Gastroesophageal sphincter (tissue), 4 donors: ENCODE data around the gene RALGPS2. TPM values are rescaled to one million over a fixed set of nuclear protein-coding genes. Genes with fewer than 3 reads are reported as not detected.

ENCODE experiments used
- ATAC-seq: fragments of 150-250 bp; one replicate; pipeline ENCODE4 v1.9.1; 2016; ENCODE audit warnings: mild to moderate bottlenecking, moderate library complexity
- H3K27ac ChIP-seq, 4 donors: fragments of 200-600 bp; sonication (generic) in 3 of 4; 1 replicate in 3 of 4; 2 replicates in 1 of 4; pipeline ENCODE4 v1.5.1; 2016 to 2019
- H3K27me3 ChIP-seq: fragments of 200-600 bp; sonication (generic); one replicate; pipeline ENCODE4 v1.5.1; 2019
- H3K36me3 ChIP-seq, 2 donors: fragments of 200-600 bp; sonication (generic); one replicate each; pipeline ENCODE4 v1.5.1; 2019; ENCODE audit warnings: control low read depth in 1 of 2
- H3K4me1 ChIP-seq, 3 donors: fragments of 200-600 bp; sonication (generic); 1 replicate in 2 of 3; 2 replicates in 1 of 3; pipeline ENCODE4 v1.5.1; 2016 to 2019; ENCODE audit warnings: control low read depth in 2 of 3
- H3K4me3 ChIP-seq, 2 donors: fragments of 200-600 bp; sonication (generic); one replicate each; pipeline ENCODE4 v1.5.1; 2019; ENCODE audit warnings: mild to moderate bottlenecking in 1 of 2, moderate library complexity in 1 of 2
- H3K9me3 ChIP-seq, 3 donors: fragments of 200-600 bp; sonication (generic); one replicate each; pipeline ENCODE4 v1.5.1; 2017 to 2019; ENCODE audit warnings: control low read depth in 2 of 3
- CTCF ChIP-seq, 4 experiments: fragments of 200-600 bp in 2 of 4; fragments of 450-650 bp in 2 of 4; sonication (generic) in 1 of 4; IDR thresholded peaks; one replicate each; pipeline ENCODE4 v1.5.1; 2017 to 2019; ENCODE audit warnings: antibody characterized with exemption in 4 of 4, mild to moderate bottlenecking in 2 of 4, moderate library complexity in 2 of 4
- EP300 ChIP-seq: sonication (generic); formaldehyde crosslinking; IDR thresholded peaks from one replicate; pipeline ENCODE4 v1.6.1; 2017; ENCODE audit warnings: antibody characterized with exemption, mild to moderate bottlenecking
- POLR2A ChIP-seq, 2 donors: fragments of 450-650 bp; IDR thresholded peaks; one replicate each; pipeline ENCODE4 v1.6.1; 2017; ENCODE audit warnings: antibody characterized with exemption in 2 of 2, mild to moderate bottlenecking in 2 of 2, moderate library complexity in 1 of 2
- POLR2AphosphoS5 ChIP-seq: sonication (generic); formaldehyde crosslinking; IDR thresholded peaks from one replicate; pipeline ENCODE4 v1.6.1; 2017; ENCODE audit warnings: antibody characterized with exemption
- WGBS, 2 donors: methylation state at CpG; one replicate each; pipeline ENCODE4 v1.1.5; 2018; ENCODE audit warnings: low coverage in 1 of 2; 5-methylcytosine and 5-hydroxymethylcytosine counted together
- small RNA-seq, 4 donors: library from RNA; depleted of rRNA; stranded (forward); fragments of <200 nt; gene quantifications; one replicate each; pipeline ENCODE3, GENCODE V24; 2016
- total RNA-seq, 4 donors: library from RNA; depleted of rRNA; stranded (reverse); fragments of >200 nt; gene quantifications; one replicate each; pipeline ENCODE4 v1.1.0, GENCODE V29; 2016

RALGPS2 gene
- total RNA-seq, 4 donors from 2014 or later = 12.0 to 17.7 (median 15.1) TPM

GRCh38 chr1:178969226-178969987 lies 244.4 kb downstream of the RALGPS2 start:
- H3K27ac ChIP-seq = no peak overlapping the region
- WGBS, 2 donors = 93% methylated on average over 5 to 9 of the region's 9 CpGs
- TF ChIP-seq POLR2A (IDR thresholded peaks at IDR 0.05) = no peak
- TF ChIP-seq CTCF (IDR thresholded peaks at IDR 0.05) = no peak

GRCh38 chr1:178970184-178970583 lies 245.1 kb downstream of the RALGPS2 start:
- WGBS, 2 donors = 100% methylated on average over 2 to 3 of the region's 5 CpGs
- TF ChIP-seq EP300 (no peak), POLR2A (IDR thresholded peaks at IDR 0.05) (no peak), POLR2AphosphoS5 (no peak), CTCF (IDR thresholded peaks at IDR 0.05) (no peak)
- ATAC-seq = no peak

More at GRCh38 chr1:178969226-178969987, 244.4 kb downstream of the RALGPS2 start:
- H3K9me3 ChIP-seq = peaks cover 0 to 8% (median 0%) of the 10 kb centered on the region in 3 donors
- H3K4me1 ChIP-seq = peaks cover 0 to 10% (median 0%) of the 10 kb centered on the region in 3 donors
- no peak for ATAC-seq
- no peaks in the 10 kb centered on the region for H3K36me3 ChIP-seq
- no peaks in the 10 kb centered on the region for H3K27me3 ChIP-seq
- H3K4me3 ChIP-seq = no peak overlapping the region

More at GRCh38 chr1:178970184-178970583, 245.1 kb downstream of the RALGPS2 start:
- Histone ChIP-seq H3K9me3 (peaks cover 0 to 4% (median 0%) of the 10 kb centered on the region in 3 donors), H3K36me3 (no peaks in the 10 kb centered on the region), H3K4me3 (no peak overlapping the region), H3K27ac (no peak overlapping the region), H3K27me3 (no peaks in the 10 kb centered on the region), H3K4me1 (peaks cover 0 to 10% (median 0%) of the 10 kb centered on the region in 3 donors)

Small RNA genes lying within 50 kb of the gene (small RNA-seq; reads per million reads assigned to genes)
- 0 reads per million in 4 donors for gene MIR4424
- gene RF00092 = 0 reads per million in 4 donors

Other genes starting within 250 kb of the RALGPS2 start
- not detected for gene CLEC20A, start 228.3 kb upstream of the RALGPS2 start, total RNA-seq
- not detected for gene TEX35, start 212.1 kb upstream of the RALGPS2 start, total RNA-seq
- gene ANGPTL1, start 145.8 kb downstream of the RALGPS2 start, total RNA-seq = 100 to 1,000 TPM; 152 to 317 (median 184) TPM